ENCODE results near the gene ME1. TPM values are rescaled to one million over a fixed set of nuclear protein-coding genes. Genes with fewer than 3 reads are reported as not detected.
"Not testable (repeated sequence)": the region's sequence is repeated elsewhere in the genome, so short reads cannot be mapped to it uniquely, and the experiment has no call there.

ME1 gene
- total and polyA plus RNA-seq, 2 donors, result 2.1 to 8.1 TPM

- H3K9me3 ChIP-seq (ENCODE audit: control insufficient read depth in 2 of 2, insufficient read depth in 1 of 2, low read length in 1 of 2), result no peaks in the 10 kb centered on the region
- H3K27ac ChIP-seq (ENCODE audit: low read depth in 1 of 2, low read length in 1 of 2), result no peak overlapping the region
- H3K4me1 ChIP-seq (ENCODE audit: control insufficient read depth in 2 of 2, insufficient read depth in 2 of 2, low read length in 2 of 2), result no peaks in the 10 kb centered on the region
- H3K4me3 ChIP-seq (ENCODE audit: low read length in 2 of 2), result no peak overlapping the region
- H3K27me3 ChIP-seq (ENCODE audit: control insufficient read depth in 2 of 2, insufficient read depth in 1 of 2, low read length in 1 of 2), result no peaks in the 10 kb centered on the region
- no peak for DNase-seq (ENCODE audit: low read depth in 6 of 9, low spot score in 9 of 9)
- WGBS, result 86% methylated on average over 3 of the region's 3 CpGs
- H3K36me3 ChIP-seq (ENCODE audit: control insufficient read depth in 2 of 2, insufficient read depth in 2 of 2, low read length in 1 of 2), result no peaks in the 10 kb centered on the region
These were observed 78.3 kb downstream of the ME1 start for GRCh38 chr6:83352424-83353061.

- WGBS, result 94% methylated on average over 3 of the region's 3 CpGs
- no peak for DNase-seq (ENCODE audit: low read depth in 6 of 9, low spot score in 9 of 9)
- H3K36me3 ChIP-seq (ENCODE audit: control insufficient read depth in 2 of 2, insufficient read depth in 2 of 2, low read length in 1 of 2), result no peaks in the 10 kb centered on the region
- no peaks in the 10 kb centered on the region for H3K9me3 ChIP-seq (ENCODE audit: control insufficient read depth in 2 of 2, insufficient read depth in 1 of 2, low read length in 1 of 2)
- no peaks in the 10 kb centered on the region for H3K27me3 ChIP-seq (ENCODE audit: control insufficient read depth in 2 of 2, insufficient read depth in 1 of 2, low read length in 1 of 2)
- H3K4me1 ChIP-seq (ENCODE audit: control insufficient read depth in 2 of 2, insufficient read depth in 2 of 2, low read length in 2 of 2), result no peaks in the 10 kb centered on the region
- H3K4me3 ChIP-seq (ENCODE audit: low read length in 2 of 2), result no peak overlapping the region
- no peak overlapping the region for H3K27ac ChIP-seq (ENCODE audit: low read depth in 1 of 2, low read length in 1 of 2)
These were observed 87.7 kb downstream of the ME1 start for GRCh38 chr6:83343121-83343520.

GRCh38 chr6:83341765-83342164 is 89.1 kb downstream of the ME1 start:
- Histone ChIP-seq H3K4me1 (ENCODE audit: control insufficient read depth in 2 of 2, insufficient read depth in 2 of 2, low read length in 2 of 2) (no peaks in the 10 kb centered on the region), H3K36me3 (ENCODE audit: control insufficient read depth in 2 of 2, insufficient read depth in 2 of 2, low read length in 1 of 2) (no peaks in the 10 kb centered on the region), H3K9me3 (ENCODE audit: control insufficient read depth in 2 of 2, insufficient read depth in 1 of 2, low read length in 1 of 2) (no peaks in the 10 kb centered on the region), H3K27me3 (ENCODE audit: control insufficient read depth in 2 of 2, insufficient read depth in 1 of 2, low read length in 1 of 2) (no peaks in the 10 kb centered on the region), H3K27ac (ENCODE audit: low read depth in 1 of 2, low read length in 1 of 2) (no peak overlapping the region), H3K4me3 (ENCODE audit: low read length in 2 of 2) (no peak overlapping the region)
- DNase-seq (ENCODE audit: low read depth in 6 of 9, low spot score in 9 of 9), result no peak
- 90% methylated on average over 2 of the region's 2 CpGs for WGBS

- H3K27me3 ChIP-seq (ENCODE audit: control insufficient read depth in 2 of 2, insufficient read depth in 1 of 2, low read length in 1 of 2); H3K4me1 ChIP-seq (ENCODE audit: control insufficient read depth in 2 of 2, insufficient read depth in 2 of 2, low read length in 2 of 2); H3K36me3 ChIP-seq (ENCODE audit: control insufficient read depth in 2 of 2, insufficient read depth in 2 of 2, low read length in 1 of 2); H3K27ac ChIP-seq (ENCODE audit: low read depth in 1 of 2, low read length in 1 of 2); H3K4me3 ChIP-seq (ENCODE audit: low read length in 2 of 2); DNase-seq (ENCODE audit: low read depth in 6 of 9, low spot score in 9 of 9); H3K9me3 ChIP-seq (ENCODE audit: control insufficient read depth in 2 of 2, insufficient read depth in 1 of 2, low read length in 1 of 2): not testable (repeated sequence)
- 95% methylated on average over 15 of the region's 24 CpGs for WGBS
These were observed 96.9 kb downstream of the ME1 start for GRCh38 chr6:83333916-83334315.

GRCh38 chr6:83333500-83333899 is 97.4 kb downstream of the ME1 start:
- no peaks in the 10 kb centered on the region for H3K4me1 ChIP-seq (ENCODE audit: control insufficient read depth in 2 of 2, insufficient read depth in 2 of 2, low read length in 2 of 2)
- H3K36me3 ChIP-seq (ENCODE audit: control insufficient read depth in 2 of 2, insufficient read depth in 2 of 2, low read length in 1 of 2), result no peaks in the 10 kb centered on the region
- WGBS, result 95% methylated on average over 2 of the region's 2 CpGs
- DNase-seq (ENCODE audit: low read depth in 6 of 9, low spot score in 9 of 9), result no peak
- H3K4me3 ChIP-seq (ENCODE audit: low read length in 2 of 2), result no peak overlapping the region
- H3K27me3 ChIP-seq (ENCODE audit: control insufficient read depth in 2 of 2, insufficient read depth in 1 of 2, low read length in 1 of 2), result no peaks in the 10 kb centered on the region
- H3K9me3 ChIP-seq (ENCODE audit: control insufficient read depth in 2 of 2, insufficient read depth in 1 of 2, low read length in 1 of 2), result no peaks in the 10 kb centered on the region
- no peak overlapping the region for H3K27ac ChIP-seq (ENCODE audit: low read depth in 1 of 2, low read length in 1 of 2)

GRCh38 chr6:83314693-83315092 is 116.2 kb downstream of the ME1 start:
- Histone ChIP-seq H3K4me1 (ENCODE audit: control insufficient read depth in 2 of 2, insufficient read depth in 2 of 2, low read length in 2 of 2) (no peaks in the 10 kb centered on the region), H3K9me3 (ENCODE audit: control insufficient read depth in 2 of 2, insufficient read depth in 1 of 2, low read length in 1 of 2) (no peaks in the 10 kb centered on the region), H3K4me3 (ENCODE audit: low read length in 2 of 2) (no peak overlapping the region), H3K27ac (ENCODE audit: low read depth in 1 of 2, low read length in 1 of 2) (no peak overlapping the region), H3K36me3 (ENCODE audit: control insufficient read depth in 2 of 2, insufficient read depth in 2 of 2, low read length in 1 of 2) (no peaks in the 10 kb centered on the region), H3K27me3 (ENCODE audit: control insufficient read depth in 2 of 2, insufficient read depth in 1 of 2, low read length in 1 of 2) (no peaks in the 10 kb centered on the region)
- 60% methylated on average over 1 of the region's 1 CpG for WGBS
- no peak for DNase-seq (ENCODE audit: low read depth in 6 of 9, low spot score in 9 of 9)

GRCh38 chr6:83313882-83314281 is 117.0 kb downstream of the ME1 start:
- Histone ChIP-seq H3K36me3 (ENCODE audit: control insufficient read depth in 2 of 2, insufficient read depth in 2 of 2, low read length in 1 of 2) (no peaks in the 10 kb centered on the region), H3K4me3 (ENCODE audit: low read length in 2 of 2) (no peak overlapping the region), H3K27ac (ENCODE audit: low read depth in 1 of 2, low read length in 1 of 2) (no peak overlapping the region), H3K4me1 (ENCODE audit: control insufficient read depth in 2 of 2, insufficient read depth in 2 of 2, low read length in 2 of 2) (no peaks in the 10 kb centered on the region), H3K27me3 (ENCODE audit: control insufficient read depth in 2 of 2, insufficient read depth in 1 of 2, low read length in 1 of 2) (no peaks in the 10 kb centered on the region), H3K9me3 (ENCODE audit: control insufficient read depth in 2 of 2, insufficient read depth in 1 of 2, low read length in 1 of 2) (no peaks in the 10 kb centered on the region)
- DNase-seq (ENCODE audit: low read depth in 6 of 9, low spot score in 9 of 9), result no peak

GRCh38 chr6:83311231-83311630 is 119.6 kb downstream of the ME1 start:
- Histone ChIP-seq H3K4me3 (ENCODE audit: low read length in 2 of 2) (no peak overlapping the region), H3K4me1 (ENCODE audit: control insufficient read depth in 2 of 2, insufficient read depth in 2 of 2, low read length in 2 of 2) (no peaks in the 10 kb centered on the region), H3K9me3 (ENCODE audit: control insufficient read depth in 2 of 2, insufficient read depth in 1 of 2, low read length in 1 of 2) (no peaks in the 10 kb centered on the region), H3K36me3 (ENCODE audit: control insufficient read depth in 2 of 2, insufficient read depth in 2 of 2, low read length in 1 of 2) (no peaks in the 10 kb centered on the region), H3K27me3 (ENCODE audit: control insufficient read depth in 2 of 2, insufficient read depth in 1 of 2, low read length in 1 of 2) (no peaks in the 10 kb centered on the region), H3K27ac (ENCODE audit: low read depth in 1 of 2, low read length in 1 of 2) (no peak overlapping the region)
- WGBS, result 95% methylated on average over 1 of the region's 1 CpG
- no peak for DNase-seq (ENCODE audit: low read depth in 6 of 9, low spot score in 9 of 9)

GRCh38 chr6:83310046-83310445 is 120.8 kb downstream of the ME1 start:
- no peaks in the 10 kb centered on the region for H3K4me1 ChIP-seq (ENCODE audit: control insufficient read depth in 2 of 2, insufficient read depth in 2 of 2, low read length in 2 of 2)
- H3K27me3 ChIP-seq (ENCODE audit: control insufficient read depth in 2 of 2, insufficient read depth in 1 of 2, low read length in 1 of 2), result no peaks in the 10 kb centered on the region
- no peaks in the 10 kb centered on the region for H3K9me3 ChIP-seq (ENCODE audit: control insufficient read depth in 2 of 2, insufficient read depth in 1 of 2, low read length in 1 of 2)
- 89% methylated on average over 4 of the region's 4 CpGs for WGBS
- no peak for DNase-seq (ENCODE audit: low read depth in 6 of 9, low spot score in 9 of 9)
- H3K27ac ChIP-seq (ENCODE audit: low read depth in 1 of 2, low read length in 1 of 2), result peak overlapping the region in 1 of 2 donors; percentile 31
- H3K36me3 ChIP-seq (ENCODE audit: control insufficient read depth in 2 of 2, insufficient read depth in 2 of 2, low read length in 1 of 2), result no peaks in the 10 kb centered on the region
- H3K4me3 ChIP-seq (ENCODE audit: low read length in 2 of 2), result no peak overlapping the region

GRCh38 chr6:83309344-83309743 is 121.5 kb downstream of the ME1 start:
- Histone ChIP-seq H3K9me3 (ENCODE audit: control insufficient read depth in 2 of 2, insufficient read depth in 1 of 2, low read length in 1 of 2) (no peaks in the 10 kb centered on the region), H3K36me3 (ENCODE audit: control insufficient read depth in 2 of 2, insufficient read depth in 2 of 2, low read length in 1 of 2) (no peaks in the 10 kb centered on the region), H3K4me3 (ENCODE audit: low read length in 2 of 2) (no peak overlapping the region), H3K4me1 (ENCODE audit: control insufficient read depth in 2 of 2, insufficient read depth in 2 of 2, low read length in 2 of 2) (no peaks in the 10 kb centered on the region), H3K27me3 (ENCODE audit: control insufficient read depth in 2 of 2, insufficient read depth in 1 of 2, low read length in 1 of 2) (no peaks in the 10 kb centered on the region), H3K27ac (ENCODE audit: low read depth in 1 of 2, low read length in 1 of 2) (no peak overlapping the region)
- no peak for DNase-seq (ENCODE audit: low read depth in 6 of 9, low spot score in 9 of 9)
- 70% methylated on average over 1 of the region's 1 CpG for WGBS
